ENCODE data around the gene RNF13. TPM values are rescaled to one million over a fixed set of nuclear protein-coding genes. Genes with fewer than 3 reads are reported as not detected.

RNF13 gene
- total RNA-seq, 4 donors from 2014 or later, result 48.3 to 63.6 (median 56.9) TPM

DNA sequence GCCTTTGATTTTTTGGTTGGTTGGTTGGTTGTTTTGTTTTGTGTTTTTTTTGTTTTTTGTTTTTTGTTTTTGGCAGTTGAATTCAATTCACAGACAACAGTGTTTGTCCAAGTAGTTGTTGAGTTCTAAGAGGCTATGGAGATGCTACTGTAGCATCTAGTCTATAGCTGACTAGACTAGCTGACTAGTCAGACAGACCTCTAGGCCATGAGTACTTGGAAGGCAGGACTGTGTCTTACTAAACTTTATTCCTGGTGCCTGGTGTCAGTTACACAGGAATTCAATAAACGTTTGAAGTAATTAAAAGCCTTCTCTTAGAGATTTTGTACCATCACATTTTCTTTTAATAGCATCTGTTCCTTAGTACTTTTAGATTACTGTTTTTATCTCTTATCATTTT is 35.7 kb downstream of the RNF13 start:
- H3K36me3 ChIP-seq, result peaks cover 0 to 9% of the 10 kb centered on the region in 2 donors
- no peak for DNase-seq
- no peaks in the 10 kb centered on the region for H3K27me3 ChIP-seq
- TF ChIP-seq POLR2A (IDR thresholded peaks at IDR 0.05), result no peak
- no peak for TF ChIP-seq CTCF (IDR thresholded peaks at IDR 0.05 in 4 of 5, conservative IDR thresholded peaks at IDR 0.05 in 1 of 5)
- no peak overlapping the region for H3K4me3 ChIP-seq
- ATAC-seq, result peak in 1 of 2 donors; percentile 73
- peaks cover 33 to 38% of the 10 kb centered on the region in 2 donors for H3K4me1 ChIP-seq
- no peaks in the 10 kb centered on the region for H3K9me3 ChIP-seq
- no peak overlapping the region for H3K27ac ChIP-seq
- in situ Hi-C loops (cut with MboI; ENCODE audit: low sequenced_read_pairs in 4 of 4), result no loop called here
- intact Hi-C loops (cut with DNase I; ENCODE audit: low total_unique reads), result no loop called here

GRCh38 chr3:149850787-149851584 is 38.0 kb downstream of the RNF13 start:
- H3K36me3 ChIP-seq, result peaks cover 0 to 14% of the 10 kb centered on the region in 2 donors
- H3K9me3 ChIP-seq, result no peaks in the 10 kb centered on the region
- H3K27me3 ChIP-seq, result no peaks in the 10 kb centered on the region
- in situ Hi-C loops (cut with MboI; ENCODE audit: low sequenced_read_pairs in 4 of 4) (no loop called here), intact Hi-C loops (cut with DNase I; ENCODE audit: low total_unique reads) (no loop called here)
- H3K27ac ChIP-seq, result no peak overlapping the region
- ATAC-seq (no peak), DNase-seq (no peak)
- peaks cover 16 to 24% of the 10 kb centered on the region in 2 donors for H3K4me1 ChIP-seq
- no peak overlapping the region for H3K4me3 ChIP-seq
- no peak for TF ChIP-seq CTCF (IDR thresholded peaks at IDR 0.05 in 4 of 5, conservative IDR thresholded peaks at IDR 0.05 in 1 of 5)
- TF ChIP-seq POLR2A (IDR thresholded peaks at IDR 0.05), result no peak

- TF ChIP-seq POLR2A (IDR thresholded peaks at IDR 0.05), result no peak
- TF ChIP-seq CTCF (IDR thresholded peaks at IDR 0.05 in 4 of 5, conservative IDR thresholded peaks at IDR 0.05 in 1 of 5), result no peak
- Histone ChIP-seq H3K36me3 (peaks cover 0 to 12% of the 10 kb centered on the region in 2 donors), H3K4me3 (no peak overlapping the region), H3K4me1 (no peaks in the 10 kb centered on the region), H3K27me3 (no peaks in the 10 kb centered on the region), H3K9me3 (no peaks in the 10 kb centered on the region), H3K27ac (no peak overlapping the region)
- no peak for ATAC-seq
- DNase-seq, result no peak
- intact Hi-C loops (cut with DNase I; ENCODE audit: low total_unique reads) (loop anchor here (2.0 kb wide), 1 partner anchor 60 kb away; no protein-coding TSS in a partner anchor), in situ Hi-C loops (cut with MboI; ENCODE audit: low sequenced_read_pairs in 4 of 4) (no loop called here)
Measured at GRCh38 chr3:149858911-149859310, 45.9 kb downstream of the RNF13 start.

DNA sequence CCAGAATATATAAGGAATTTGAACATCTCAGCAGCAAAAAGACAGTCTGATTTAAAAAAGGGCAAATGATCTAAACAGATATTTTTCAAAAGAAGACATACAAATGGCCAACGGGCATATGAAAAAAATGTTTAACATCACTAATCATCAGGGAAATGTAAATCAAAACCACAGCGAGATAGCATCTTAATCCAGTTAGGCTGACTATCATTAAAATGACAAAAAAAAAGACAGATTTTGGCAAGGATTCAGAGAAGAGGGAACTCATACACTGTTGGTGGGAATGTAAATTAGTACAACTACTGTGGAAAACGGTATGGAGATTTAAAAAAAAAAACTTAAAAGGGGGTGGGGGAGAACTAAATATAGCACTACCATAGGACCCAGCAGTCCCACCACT is 47.9 kb downstream of the RNF13 start:
- TF ChIP-seq POLR2A (IDR thresholded peaks at IDR 0.05) (no peak), CTCF (IDR thresholded peaks at IDR 0.05 in 4 of 5, conservative IDR thresholded peaks at IDR 0.05 in 1 of 5) (no peak)
- no peaks in the 10 kb centered on the region for H3K27me3 ChIP-seq
- no peaks in the 10 kb centered on the region for H3K9me3 ChIP-seq
- no peaks in the 10 kb centered on the region for H3K4me1 ChIP-seq
- ATAC-seq (no peak), DNase-seq (no peak)
- no peak overlapping the region for H3K4me3 ChIP-seq
- intact Hi-C loops (cut with DNase I; ENCODE audit: low total_unique reads), result no loop called here
- in situ Hi-C loops (cut with MboI; ENCODE audit: low sequenced_read_pairs in 4 of 4), result no loop called here
- H3K36me3 ChIP-seq, result peaks cover 0 to 3% of the 10 kb centered on the region in 2 donors
- H3K27ac ChIP-seq, result no peak overlapping the region

All from gastrocnemius medialis (tissue), 4 donors.